ENCODE data around the gene PIF1.

Gene PIF1

GRCh38 chr15:64825431-64826294 lies at the start of gene PIF1:
Gene PIF1, minus strand, starts transcription at chr15:64825647. Its CDS starts 1,312 bp downstream, at chr15:64824335.
- in situ Hi-C loops (cut with HindIII; ENCODE audit: low sequenced_read_pairs), result no loop called here
- H3K4me3 ChIP-seq (ENCODE audit: low read depth, low read length), result peak within 1 kb of the TSS; percentile 70
- no peak for TF ChIP-seq CTCF (IDR thresholded peaks at IDR 0.05; ENCODE audit: low read depth, low read length)
- DNase-seq (ENCODE audit: low read depth, low spot score), result peak; percentile 99

- in situ Hi-C loops (cut with HindIII; ENCODE audit: low sequenced_read_pairs), result no loop called here
- no peak for DNase-seq (ENCODE audit: low read depth, low spot score)
- TF ChIP-seq CTCF (IDR thresholded peaks at IDR 0.05; ENCODE audit: low read depth, low read length), result no peak
- no peak overlapping the region for H3K4me3 ChIP-seq (ENCODE audit: low read depth, low read length)
These were observed 44.9 kb upstream of the PIF1 start for GRCh38 chr15:64870353-64870752.

GRCh38 chr15:64869501-64869900 lies 44.1 kb upstream of the PIF1 start:
- H3K4me3 ChIP-seq (ENCODE audit: low read depth, low read length), result no peak overlapping the region
- in situ Hi-C loops (cut with HindIII; ENCODE audit: low sequenced_read_pairs), result no loop called here
- no peak for TF ChIP-seq CTCF (IDR thresholded peaks at IDR 0.05; ENCODE audit: low read depth, low read length)
- DNase-seq (ENCODE audit: low read depth, low spot score), result no peak

GRCh38 chr15:64865998-64866520 lies 40.6 kb upstream of the PIF1 start:
- DNase-seq (ENCODE audit: low read depth, low spot score), result peak; percentile 96
- no peak for TF ChIP-seq CTCF (IDR thresholded peaks at IDR 0.05; ENCODE audit: low read depth, low read length)
- H3K4me3 ChIP-seq (ENCODE audit: low read depth, low read length), result no peak overlapping the region
- in situ Hi-C loops (cut with HindIII; ENCODE audit: low sequenced_read_pairs), result no loop called here

GRCh38 chr15:64865126-64865997 lies 39.9 kb upstream of the PIF1 start:
- no peak for TF ChIP-seq CTCF (IDR thresholded peaks at IDR 0.05; ENCODE audit: low read depth, low read length)
- DNase-seq (ENCODE audit: low read depth, low spot score), result no peak
- in situ Hi-C loops (cut with HindIII; ENCODE audit: low sequenced_read_pairs), result no loop called here
- no peak overlapping the region for H3K4me3 ChIP-seq (ENCODE audit: low read depth, low read length)

- H3K4me3 ChIP-seq (ENCODE audit: low read depth, low read length), result no peak overlapping the region
- in situ Hi-C loops (cut with HindIII; ENCODE audit: low sequenced_read_pairs), result no loop called here
- no peak for DNase-seq (ENCODE audit: low read depth, low spot score)
- no peak for TF ChIP-seq CTCF (IDR thresholded peaks at IDR 0.05; ENCODE audit: low read depth, low read length)
These were observed 38.6 kb upstream of the PIF1 start for GRCh38 chr15:64864068-64864467.
